Kidney glomerular epithelial cell (primary cell): ENCODE measurements around the gene CFAP251.

Experiments used
- DNase-seq: peaks from one replicate; lab custom pipeline; 2025; lab: John Stamatoyannopoulos, UW

The CFAP251 gene

GRCh38 chr12:121943926-121944325 lies 25.5 kb downstream of the CFAP251 start:
- DNase-seq = no peak

- DNase-seq = no peak
Measured at GRCh38 chr12:121946313-121947025, 28.1 kb downstream of the CFAP251 start.

- DNase-seq = no peak
Measured at GRCh38 chr12:121947981-121948380, 29.6 kb downstream of the CFAP251 start.

GRCh38 chr12:121949648-121950397 lies 31.4 kb downstream of the CFAP251 start:
- no peak for DNase-seq

- DNase-seq = no peak
Measured at GRCh38 chr12:121953117-121953692, 34.8 kb downstream of the CFAP251 start.

GRCh38 chr12:121953695-121954094 lies 35.3 kb downstream of the CFAP251 start:
- DNase-seq = no peak

GRCh38 chr12:121955258-121956237 lies 37.2 kb downstream of the CFAP251 start:
- DNase-seq = no peak

- DNase-seq = no peak
Measured at GRCh38 chr12:121957861-121958515, 39.6 kb downstream of the CFAP251 start.

GRCh38 chr12:121958541-121959240 lies 40.3 kb downstream of the CFAP251 start:
- DNase-seq = no peak

GRCh38 chr12:121960541-121960940 lies 42.1 kb downstream of the CFAP251 start:
- no peak for DNase-seq

- no peak for DNase-seq
Measured at GRCh38 chr12:121961195-121961879, 42.9 kb downstream of the CFAP251 start.

- no peak for DNase-seq
Measured at GRCh38 chr12:121963341-121964018, 45.1 kb downstream of the CFAP251 start.

GRCh38 chr12:121964813-121965643 lies 46.6 kb downstream of the CFAP251 start:
- peak; percentile 82 for DNase-seq

- DNase-seq = no peak
Measured at GRCh38 chr12:121966959-121967358, 48.6 kb downstream of the CFAP251 start.

GRCh38 chr12:121968876-121969275 lies 50.5 kb downstream of the CFAP251 start:
- no peak for DNase-seq

GRCh38 chr12:121969726-121970125 lies 51.3 kb downstream of the CFAP251 start:
- no peak for DNase-seq

- DNase-seq = no peak
Measured at GRCh38 chr12:121970581-121971300, 52.3 kb downstream of the CFAP251 start.
